NT2/D1 (cell line): ENCODE data around the gene NEB.

Experiments
- DNase-seq: peaks from one replicate; pipeline ENCODE4 v3.0.0-alpha.2; 2011; ENCODE audit warnings: low read depth, low spot score
- H3K27me3 ChIP-seq: 2 replicates; pipeline ENCODE4 v1.6.0; 2011; ENCODE audit warnings: mild to moderate bottlenecking; ENCODE audit not compliant: insufficient read length, insufficient read depth
- H3K36me3 ChIP-seq: 2 replicates; pipeline ENCODE4 v1.6.1; 2011; ENCODE audit warnings: mild to moderate bottlenecking, low read length, mixed read lengths; ENCODE audit not compliant: insufficient read depth, insufficient read length
- H3K4me1 ChIP-seq: 2 replicates; pipeline ENCODE4 v1.5.1; 2011; ENCODE audit not compliant: insufficient read depth, insufficient read length
- H3K4me3 ChIP-seq: 2 replicates; pipeline ENCODE4 v1.5.1; 2011; ENCODE audit warnings: low read depth; ENCODE audit not compliant: insufficient read length
- H3K9ac ChIP-seq: 2 replicates; pipeline ENCODE4 v1.6.0; 2011; ENCODE audit warnings: low read depth; ENCODE audit not compliant: insufficient read length
- H3K9me3 ChIP-seq: 2 replicates; pipeline ENCODE4 v1.5.1; 2011; ENCODE audit warnings: mild to moderate bottlenecking, low read length; ENCODE audit not compliant: insufficient read depth
- SUZ12 ChIP-seq: IDR thresholded peaks from 2 replicates; pipeline ENCODE4 v1.6.1; 2011; ENCODE audit not compliant: insufficient read length, insufficient read depth; ENCODE audit errors: extremely low read depth
- YY1 ChIP-seq: IDR thresholded peaks from 2 replicates; pipeline ENCODE4 v1.6.1; 2011; ENCODE audit not compliant: insufficient read length, insufficient read depth
- ZNF274 ChIP-seq: IDR thresholded peaks from 2 replicates; pipeline ENCODE4 v1.6.1; 2011; ENCODE audit warnings: mild to moderate bottlenecking, low read depth, low read length

NEB gene

GRCh38 chr2:151526572-151527090, 207.6 kb downstream of the NEB start:
- Histone ChIP-seq H3K36me3 (no peaks in the 10 kb centered on the region), H3K4me1 (no peaks in the 10 kb centered on the region), H3K4me3 (no peak overlapping the region), H3K27me3 (no peaks in the 10 kb centered on the region), H3K9ac (no peak overlapping the region), H3K9me3 (no peaks in the 10 kb centered on the region)
- no peak for DNase-seq
- TF ChIP-seq YY1 (no peak), ZNF274 (no peak), SUZ12 (no peak)

GRCh38 chr2:151525821-151526373, 208.4 kb downstream of the NEB start:
- Histone ChIP-seq H3K4me3 (no peak overlapping the region), H3K4me1 (no peaks in the 10 kb centered on the region), H3K36me3 (no peaks in the 10 kb centered on the region), H3K9ac (no peak overlapping the region), H3K27me3 (no peaks in the 10 kb centered on the region), H3K9me3 (no peaks in the 10 kb centered on the region)
- TF ChIP-seq ZNF274 (no peak), YY1 (no peak), SUZ12 (no peak)
- no peak for DNase-seq

- no peaks in the 10 kb centered on the region for H3K36me3 ChIP-seq
- no peak for TF ChIP-seq ZNF274
- no peak for TF ChIP-seq SUZ12
- no peak for TF ChIP-seq YY1
- no peak for DNase-seq
- no peak overlapping the region for H3K9ac ChIP-seq
- H3K4me1 ChIP-seq = no peaks in the 10 kb centered on the region
- no peaks in the 10 kb centered on the region for H3K9me3 ChIP-seq
- no peaks in the 10 kb centered on the region for H3K27me3 ChIP-seq
- H3K4me3 ChIP-seq = no peak overlapping the region
These were observed 210.4 kb downstream of the NEB start for GRCh38 chr2:151523850-151524249.

GRCh38 chr2:151522556-151522955, 211.7 kb downstream of the NEB start:
- H3K9ac ChIP-seq = no peak overlapping the region
- no peak for TF ChIP-seq ZNF274
- no peak for TF ChIP-seq YY1
- TF ChIP-seq SUZ12 = no peak
- H3K27me3 ChIP-seq = no peaks in the 10 kb centered on the region
- no peaks in the 10 kb centered on the region for H3K9me3 ChIP-seq
- DNase-seq = no peak
- H3K4me3 ChIP-seq = no peak overlapping the region
- H3K36me3 ChIP-seq = no peaks in the 10 kb centered on the region
- no peaks in the 10 kb centered on the region for H3K4me1 ChIP-seq

GRCh38 chr2:151520976-151521375, 213.3 kb downstream of the NEB start:
- Histone ChIP-seq H3K4me3 (no peak overlapping the region), H3K27me3 (no peaks in the 10 kb centered on the region), H3K9me3 (no peaks in the 10 kb centered on the region), H3K36me3 (no peaks in the 10 kb centered on the region), H3K4me1 (no peaks in the 10 kb centered on the region), H3K9ac (no peak overlapping the region)
- no peak for DNase-seq
- TF ChIP-seq ZNF274 (no peak), YY1 (no peak), SUZ12 (no peak)

- no peaks in the 10 kb centered on the region for H3K4me1 ChIP-seq
- no peaks in the 10 kb centered on the region for H3K36me3 ChIP-seq
- no peaks in the 10 kb centered on the region for H3K9me3 ChIP-seq
- no peak overlapping the region for H3K9ac ChIP-seq
- no peak for TF ChIP-seq SUZ12
- TF ChIP-seq YY1 = no peak
- no peak for TF ChIP-seq ZNF274
- no peaks in the 10 kb centered on the region for H3K27me3 ChIP-seq
- no peak overlapping the region for H3K4me3 ChIP-seq
- no peak for DNase-seq
These were observed 215.5 kb downstream of the NEB start for GRCh38 chr2:151518802-151519201.

- TF ChIP-seq YY1 (no peak), SUZ12 (no peak), ZNF274 (no peak)
- Histone ChIP-seq H3K27me3 (no peaks in the 10 kb centered on the region), H3K4me1 (no peaks in the 10 kb centered on the region), H3K9me3 (no peaks in the 10 kb centered on the region), H3K36me3 (peaks cover 5% of the 10 kb centered on the region), H3K4me3 (no peak overlapping the region), H3K9ac (no peak overlapping the region)
- no peak for DNase-seq
These were observed 225.8 kb downstream of the NEB start for GRCh38 chr2:151508519-151508918.

- TF ChIP-seq SUZ12 = no peak
- TF ChIP-seq ZNF274 = no peak
- no peak for TF ChIP-seq YY1
- H3K4me1 ChIP-seq = no peaks in the 10 kb centered on the region
- no peaks in the 10 kb centered on the region for H3K27me3 ChIP-seq
- DNase-seq = no peak
- no peaks in the 10 kb centered on the region for H3K9me3 ChIP-seq
- no peak overlapping the region for H3K4me3 ChIP-seq
- peaks cover 5% of the 10 kb centered on the region for H3K36me3 ChIP-seq
- H3K9ac ChIP-seq = no peak overlapping the region
These were observed 228.1 kb downstream of the NEB start for GRCh38 chr2:151506170-151506569.
